ENCODE data around the gene LYST. TPM values are rescaled to one million over a fixed set of nuclear protein-coding genes. Genes with fewer than 3 reads are reported as not detected.
"Not testable (repeated sequence)": the region's sequence is repeated elsewhere in the genome, so short reads cannot be mapped to it uniquely, and the experiment has no call there.

Gene LYST
- total RNA-seq, 4 donors from 2014 or later, result 22.9 to 44.4 (median 31.9) TPM

DNA sequence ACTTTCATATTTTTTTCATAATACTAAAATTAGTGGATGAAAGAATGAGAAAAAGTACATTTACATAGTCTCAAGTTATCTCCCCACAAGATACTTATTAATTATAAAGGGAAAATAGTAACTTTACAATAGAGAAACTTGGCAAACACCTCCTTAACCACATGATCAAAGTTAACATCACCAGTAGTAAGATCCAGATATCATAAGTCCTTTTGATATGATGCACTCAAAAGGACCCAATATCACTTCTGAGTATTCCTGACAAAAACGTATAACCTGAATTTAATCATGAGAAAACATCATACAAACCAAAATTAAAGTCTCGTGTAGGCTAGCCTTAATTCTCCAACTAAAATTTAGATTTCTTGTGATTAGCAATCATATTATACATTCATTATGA, 67.4 kb downstream of the LYST start:
- TF ChIP-seq EP300 (IDR thresholded peaks at IDR 0.05) (no peak), POLR2AphosphoS5 (IDR thresholded peaks at IDR 0.05) (no peak), POLR2A (IDR thresholded peaks at IDR 0.05; ENCODE audit: low read depth) (no peak), CTCF (IDR thresholded peaks at IDR 0.05) (no peak)
- Histone ChIP-seq H3K4me3 (no peak overlapping the region), H3K9me3 (no peaks in the 10 kb centered on the region), H3K4me1 (no peaks in the 10 kb centered on the region), H3K27ac (replicated peaks in 1 of 4) (no peak overlapping the region), H3K36me3 (peaks cover 0 to 20% (median 12%) of the 10 kb centered on the region in 4 donors), H3K27me3 (no peaks in the 10 kb centered on the region)
- no peak for DNase-seq (ENCODE audit: extremely low spot score)
- 88% methylated on average over 2 of the region's 2 CpGs for WGBS
- intact Hi-C loops (cut with DNase I), result no loop called here

DNA sequence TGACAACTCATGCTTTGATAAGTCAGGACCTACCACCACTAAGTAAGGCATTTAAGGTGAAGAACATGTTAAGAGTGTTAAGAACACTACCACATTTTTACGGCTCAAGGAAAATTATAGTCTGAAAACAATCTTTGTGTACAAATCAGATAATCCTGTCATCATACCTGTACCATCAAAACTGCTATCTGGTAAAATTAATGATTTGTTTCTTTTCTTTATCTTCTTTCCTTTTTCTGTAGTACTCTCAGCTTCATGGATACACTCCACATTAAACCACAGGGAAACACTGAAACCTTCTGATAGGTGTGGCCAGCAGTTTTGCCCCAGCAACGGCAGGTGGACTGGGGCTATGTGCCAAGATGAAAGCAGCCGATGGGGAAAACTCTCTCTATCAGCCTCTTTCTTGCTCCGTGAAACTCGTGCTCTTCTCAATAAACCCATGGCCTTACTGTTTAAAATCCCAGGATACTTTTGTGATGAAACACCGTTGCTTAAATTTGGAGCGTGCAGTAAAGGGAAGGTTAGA, 75.1 kb downstream of the LYST start:
- no peak overlapping the region for H3K4me3 ChIP-seq
- no peak for TF ChIP-seq POLR2AphosphoS5 (IDR thresholded peaks at IDR 0.05)
- TF ChIP-seq EP300 (IDR thresholded peaks at IDR 0.05), result no peak
- no peak for TF ChIP-seq CTCF (IDR thresholded peaks at IDR 0.05)
- no peak for TF ChIP-seq POLR2A (IDR thresholded peaks at IDR 0.05; ENCODE audit: low read depth)
- H3K27me3 ChIP-seq, result no peaks in the 10 kb centered on the region
- DNase-seq (ENCODE audit: extremely low spot score), result no peak
- WGBS, result 86% methylated on average over 7 of the region's 7 CpGs
- peaks cover 5 to 63% (median 42%) of the 10 kb centered on the region in 4 donors for H3K36me3 ChIP-seq
- no peaks in the 10 kb centered on the region for H3K9me3 ChIP-seq
- no peak overlapping the region for H3K27ac ChIP-seq (replicated peaks in 1 of 4)
- H3K4me1 ChIP-seq, result no peaks in the 10 kb centered on the region
- intact Hi-C loops (cut with DNase I), result no loop called here

- TF ChIP-seq EP300 (IDR thresholded peaks at IDR 0.05) (no peak), POLR2AphosphoS5 (IDR thresholded peaks at IDR 0.05) (no peak), CTCF (IDR thresholded peaks at IDR 0.05) (no peak), POLR2A (IDR thresholded peaks at IDR 0.05; ENCODE audit: low read depth) (no peak)
- Histone ChIP-seq H3K4me1 (no peaks in the 10 kb centered on the region), H3K27ac (replicated peaks in 1 of 4) (no peak overlapping the region), H3K36me3 (peaks cover 5 to 65% (median 42%) of the 10 kb centered on the region in 4 donors), H3K9me3 (no peaks in the 10 kb centered on the region), H3K4me3 (no peak overlapping the region), H3K27me3 (no peaks in the 10 kb centered on the region)
- no peak for DNase-seq (ENCODE audit: extremely low spot score)
- intact Hi-C loops (cut with DNase I), result no loop called here
These were observed 76.6 kb downstream of the LYST start for GRCh38 chr1:235790123-235790522.

DNA sequence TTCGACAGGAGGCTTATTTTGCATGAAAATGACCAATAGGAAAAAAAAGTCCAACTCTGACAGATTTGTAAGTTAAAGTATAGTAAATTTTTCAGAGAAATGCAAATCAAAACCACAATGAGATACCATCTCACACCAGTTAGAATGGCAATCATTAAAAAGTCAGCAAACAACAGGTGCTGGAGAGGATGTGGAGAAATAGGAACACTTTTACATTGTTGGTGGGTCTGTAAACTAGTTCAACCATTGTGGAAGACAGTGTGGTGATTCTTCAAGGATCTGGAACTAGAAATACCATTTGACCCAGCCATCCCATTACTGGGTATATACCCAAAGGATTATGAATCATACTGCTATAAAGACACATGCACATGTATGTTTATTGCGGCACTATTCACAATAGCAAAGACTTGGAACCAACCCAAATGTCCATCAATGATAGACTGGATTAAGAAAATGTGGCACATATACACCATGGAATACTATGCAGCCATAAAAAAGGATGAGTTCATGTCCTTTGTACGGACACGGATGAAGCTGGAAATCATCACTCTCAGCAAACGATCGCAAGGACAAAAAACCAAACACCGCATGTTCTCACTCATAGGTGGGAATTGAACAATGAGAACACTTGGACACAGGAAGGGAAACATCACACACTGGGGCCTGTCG, 80.3 kb downstream of the LYST start:
- not testable (repeated sequence) for H3K4me3 ChIP-seq
- intact Hi-C loops (cut with DNase I), result loop anchor here (10.0 kb wide), 1 partner anchor 188 kb away; no protein-coding TSS in a partner anchor

GRCh38 chr1:235784950-235785349, 81.8 kb downstream of the LYST start:
- H3K9me3 ChIP-seq, result no peaks in the 10 kb centered on the region
- peaks cover 0 to 64% (median 25%) of the 10 kb centered on the region in 4 donors for H3K36me3 ChIP-seq
- H3K27ac ChIP-seq (replicated peaks in 1 of 4), result no peak overlapping the region
- intact Hi-C loops (cut with DNase I), result loop anchor here (10.0 kb wide), 1 partner anchor 190 kb away; no protein-coding TSS in a partner anchor
- H3K27me3 ChIP-seq, result no peaks in the 10 kb centered on the region
- no peak for DNase-seq (ENCODE audit: extremely low spot score)
- 76% methylated on average over 2 of the region's 2 CpGs for WGBS
- H3K4me1 ChIP-seq, result peaks cover 0 to 6% (median 2%) of the 10 kb centered on the region in 4 donors
- TF ChIP-seq POLR2AphosphoS5 (IDR thresholded peaks at IDR 0.05) (no peak), CTCF (IDR thresholded peaks at IDR 0.05) (no peak), POLR2A (IDR thresholded peaks at IDR 0.05; ENCODE audit: low read depth) (no peak), EP300 (IDR thresholded peaks at IDR 0.05) (no peak)
- H3K4me3 ChIP-seq, result no peak overlapping the region

More for the DNA sequence above, 80.3 kb downstream of the LYST start:
- DNase-seq (ENCODE audit: extremely low spot score); H3K9me3 ChIP-seq; H3K4me1 ChIP-seq; H3K27me3 ChIP-seq; H3K27ac ChIP-seq (replicated peaks in 1 of 4): not testable (repeated sequence)
- H3K36me3 ChIP-seq, result peaks cover 4 to 71% (median 34%) of the 10 kb centered on the region in 4 donors
- over 99% methylated on average over 8 of the region's 8 CpGs for WGBS
